NCI-H2196 treated with DMSO at 0.1 percent for 48 hours (cell line): ENCODE results near the gene TP73.

Source experiments
- DNase-seq: peaks from one replicate; lab custom pipeline; 2025; ENCODE audit not compliant: unreplicated experiment; lab: John Stamatoyannopoulos, UW

TP73 gene

DNA sequence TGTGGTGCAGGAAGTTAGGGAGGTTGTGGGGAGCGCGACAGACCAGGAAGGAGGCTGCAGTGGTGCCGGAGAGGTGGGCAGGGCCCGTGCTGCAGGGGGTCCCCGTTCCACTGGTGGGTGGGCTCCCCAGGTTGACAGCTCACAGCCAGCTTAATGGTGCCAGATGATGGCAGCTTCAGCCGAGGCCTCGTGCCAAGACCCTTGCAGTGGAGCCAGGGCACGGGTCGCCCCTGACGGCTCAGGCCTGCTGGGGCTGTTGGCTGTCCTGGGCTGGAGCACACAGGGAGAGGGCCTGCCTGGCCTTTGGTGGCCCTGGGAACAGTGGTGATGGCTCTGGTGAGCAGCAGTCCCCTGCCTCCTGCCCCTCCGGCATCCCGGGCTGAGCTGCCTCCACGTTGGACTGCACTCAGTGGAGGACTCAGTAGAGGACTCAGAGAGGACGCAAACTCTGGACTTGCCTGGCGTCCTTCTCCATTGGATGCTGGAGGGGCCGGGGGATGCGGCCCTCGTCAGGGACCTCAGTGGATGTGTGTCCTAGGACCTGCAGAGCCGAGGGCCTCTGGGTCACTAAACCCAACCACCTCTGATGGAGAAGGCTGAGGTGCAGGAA lies 53.1 kb downstream of the TP73 start:
- DNase-seq: no peak

DNA sequence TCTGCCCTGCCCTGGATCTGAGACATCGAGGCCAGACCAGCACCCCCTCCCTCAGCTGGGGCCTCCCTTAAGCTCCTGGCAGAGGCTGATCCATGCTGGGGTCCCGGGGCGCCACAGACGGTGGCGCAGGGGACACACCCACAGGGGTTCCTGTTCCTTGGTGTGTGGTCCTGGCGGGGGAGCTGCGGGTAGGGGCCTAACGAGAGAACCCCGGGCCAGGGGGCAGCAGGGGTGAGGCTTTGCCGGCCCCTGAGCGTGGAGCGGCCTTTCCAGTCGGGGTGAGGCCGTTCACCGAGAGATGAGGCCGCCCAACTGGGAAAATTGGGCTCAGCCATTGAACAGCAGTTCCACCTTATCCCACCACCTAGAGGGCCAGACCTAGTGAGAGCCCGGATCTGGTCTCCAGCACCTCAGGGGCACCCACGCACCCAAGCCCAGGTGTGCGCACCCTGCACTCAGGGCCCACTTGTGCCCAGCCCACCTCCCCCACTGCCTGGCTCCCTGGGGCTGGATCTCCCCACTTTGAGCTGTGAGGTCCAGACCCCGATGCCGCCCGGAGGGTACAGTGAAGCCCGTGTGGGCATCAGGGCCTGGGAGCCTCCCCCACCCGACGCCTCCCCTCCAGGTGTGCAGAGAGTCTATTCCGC lies 54.5 kb downstream of the TP73 start:
- DNase-seq: no peak

DNA sequence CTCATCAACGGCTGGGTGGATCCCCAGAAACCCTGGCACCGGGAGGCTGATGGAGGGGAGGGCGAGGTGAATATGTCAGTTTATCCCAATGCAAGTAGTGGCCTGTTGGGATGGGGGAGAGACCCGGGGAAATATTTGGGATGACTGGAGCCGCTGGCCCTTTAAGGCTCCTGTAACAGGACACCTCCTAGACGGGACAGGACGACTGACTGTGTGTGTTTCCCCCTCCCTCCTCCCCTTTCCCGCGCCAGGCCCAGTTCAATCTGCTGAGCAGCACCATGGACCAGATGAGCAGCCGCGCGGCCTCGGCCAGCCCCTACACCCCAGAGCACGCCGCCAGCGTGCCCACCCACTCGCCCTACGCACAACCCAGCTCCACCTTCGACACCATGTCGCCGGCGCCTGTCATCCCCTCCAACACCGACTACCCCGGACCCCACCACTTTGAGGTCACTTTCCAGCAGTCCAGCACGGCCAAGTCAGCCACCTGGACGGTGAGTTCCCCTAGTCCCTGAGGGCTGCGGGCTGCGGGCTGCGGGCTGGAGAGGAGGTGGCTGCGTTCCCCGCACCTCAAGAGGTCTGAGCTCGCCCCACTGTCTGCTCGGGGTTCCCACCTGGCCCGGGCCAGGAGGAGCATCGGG lies 55.1 kb downstream of the TP73 start:
- DNase-seq: no peak

DNA sequence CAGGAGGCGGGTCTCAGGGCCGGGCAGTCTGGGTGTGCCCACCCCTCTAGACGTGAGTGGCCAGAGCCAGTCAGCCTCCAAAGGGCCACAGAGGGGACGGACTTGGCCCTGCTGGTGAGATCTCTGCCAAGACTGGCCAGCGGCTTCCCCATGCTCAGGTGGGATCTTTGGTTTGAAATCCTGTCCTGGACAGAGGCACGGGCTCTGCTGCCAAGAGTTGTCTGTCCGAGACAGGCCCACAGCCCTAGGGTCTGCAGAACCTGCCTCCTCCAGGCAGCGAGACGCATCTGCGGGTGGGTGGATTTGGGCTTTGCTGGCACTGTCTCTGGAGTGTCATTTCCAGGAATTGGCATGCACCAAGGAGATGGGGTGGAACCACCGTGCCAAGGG lies 55.6 kb downstream of the TP73 start:
- no peak for DNase-seq

GRCh38 chr1:3708791-3709190 lies 56.5 kb downstream of the TP73 start:
- no peak for DNase-seq

GRCh38 chr1:3710251-3710650 lies 57.9 kb downstream of the TP73 start:
- DNase-seq: no peak

- DNase-seq: no peak
Observed at GRCh38 chr1:3711381-3711779, 59.1 kb downstream of the TP73 start.

DNA sequence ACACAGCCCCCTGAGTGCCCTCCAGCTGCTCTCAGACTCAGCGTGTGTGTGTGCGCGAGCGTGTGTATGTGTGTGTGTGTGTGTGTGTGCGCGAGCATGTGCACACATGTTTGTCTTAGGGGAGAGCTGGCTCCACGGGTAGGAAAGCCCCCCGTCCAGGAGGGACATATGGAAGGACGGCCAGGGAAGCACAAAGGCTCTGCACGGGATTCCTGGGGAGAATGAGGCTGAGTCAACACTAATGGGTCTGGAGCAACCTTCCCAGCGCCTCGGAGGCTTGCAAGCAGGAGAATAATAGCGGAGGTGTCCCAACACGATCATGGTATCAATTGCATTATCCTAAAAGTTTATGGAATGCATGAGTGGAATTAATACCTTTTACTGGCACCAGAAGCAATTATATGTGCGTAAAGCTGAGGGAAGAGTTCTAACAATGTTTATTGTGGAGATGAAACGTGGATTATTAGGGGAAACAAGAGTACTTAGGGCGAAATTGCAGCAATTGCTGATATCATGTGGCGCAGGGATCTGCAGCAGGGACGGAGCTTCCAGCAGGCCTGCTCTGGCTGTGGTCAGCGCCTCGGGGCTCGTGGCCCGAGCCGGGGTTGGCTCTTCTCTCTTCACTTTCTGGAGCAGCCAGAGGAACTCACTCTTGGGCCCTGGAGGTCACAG lies 59.6 kb downstream of the TP73 start:
- DNase-seq: no peak

- no peak for DNase-seq
Observed at GRCh38 chr1:3712573-3713535, 60.5 kb downstream of the TP73 start.

DNA sequence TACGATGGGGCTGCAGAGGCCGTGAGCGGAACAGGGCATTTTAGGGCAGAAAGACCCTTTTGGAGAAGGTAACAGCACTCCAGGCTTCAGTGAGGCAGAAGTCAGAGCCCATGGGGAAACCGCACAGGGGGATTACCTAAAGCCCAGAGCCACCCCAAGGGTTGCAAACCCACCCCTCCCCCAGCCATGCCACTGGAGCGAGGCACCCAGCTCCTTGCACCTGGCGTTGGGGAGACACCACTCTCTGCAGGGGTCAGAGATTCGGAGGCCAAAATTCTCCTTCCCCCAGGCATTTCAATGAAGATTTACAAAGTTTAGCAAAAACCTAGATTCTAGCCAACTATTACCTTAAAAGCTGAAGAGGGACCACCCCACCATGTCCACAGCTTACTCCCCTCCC lies 61.5 kb downstream of the TP73 start:
- DNase-seq: no peak

DNA sequence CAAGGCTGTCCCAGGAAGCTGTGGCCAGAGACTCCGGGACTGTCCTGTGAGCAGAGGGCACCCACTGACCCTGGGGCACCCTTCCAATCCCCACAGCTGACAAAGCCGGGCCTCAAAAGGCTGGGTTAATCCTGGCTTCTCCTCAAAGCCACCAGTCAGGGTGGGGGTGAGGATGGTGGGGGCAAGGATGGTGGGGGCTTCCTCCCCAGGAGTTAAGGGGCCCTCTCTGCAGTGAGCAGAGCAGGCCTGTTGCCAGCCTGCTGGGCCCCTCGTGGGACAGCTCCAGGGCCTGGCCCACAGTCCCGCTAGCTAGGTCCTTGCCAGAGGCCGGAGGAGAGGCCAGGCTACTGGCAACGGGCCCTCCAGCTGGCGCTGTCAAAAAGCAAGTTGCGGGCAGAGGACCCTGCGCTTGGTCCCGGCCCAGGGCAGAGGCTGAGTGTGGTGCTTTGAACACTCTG lies 62.0 kb downstream of the TP73 start:
- DNase-seq: no peak

GRCh38 chr1:3714814-3715213 lies 62.5 kb downstream of the TP73 start:
- no peak for DNase-seq

GRCh38 chr1:3716351-3716750 lies 64.0 kb downstream of the TP73 start:
- DNase-seq: no peak

DNA sequence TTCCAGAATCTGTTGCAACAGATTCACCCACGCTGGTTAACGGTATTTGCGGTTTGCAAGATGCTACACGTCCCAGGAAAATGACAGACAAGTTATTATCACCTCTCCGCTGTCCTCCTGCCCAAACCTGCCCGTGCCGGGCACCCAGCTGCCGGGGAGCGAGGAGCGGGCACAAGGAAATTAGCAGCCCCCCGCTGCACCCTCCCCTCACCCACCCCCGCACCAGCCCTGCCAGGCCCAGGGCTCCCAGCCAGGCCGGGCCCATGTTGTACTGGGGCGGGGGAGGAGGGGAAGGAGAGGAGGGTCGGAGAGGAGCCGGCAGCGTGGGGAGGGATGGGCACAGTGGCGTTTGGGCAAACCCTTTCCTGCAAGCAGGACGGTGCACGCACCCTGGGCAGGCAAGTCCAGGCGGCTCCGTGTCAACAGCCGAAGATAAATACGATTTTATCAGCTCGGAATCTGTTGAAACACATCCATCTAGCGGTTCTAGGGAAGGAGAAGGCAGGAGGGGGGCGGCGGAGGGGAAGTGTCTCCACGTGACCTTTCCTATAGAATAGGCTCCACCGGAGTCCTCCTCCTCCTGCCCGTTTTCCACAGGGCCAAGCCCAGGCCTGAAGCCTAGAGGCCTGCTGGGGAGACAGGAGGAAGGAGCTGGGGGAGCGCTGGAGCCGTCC lies 64.9 kb downstream of the TP73 start:
- peak; percentile 30 for DNase-seq

DNA sequence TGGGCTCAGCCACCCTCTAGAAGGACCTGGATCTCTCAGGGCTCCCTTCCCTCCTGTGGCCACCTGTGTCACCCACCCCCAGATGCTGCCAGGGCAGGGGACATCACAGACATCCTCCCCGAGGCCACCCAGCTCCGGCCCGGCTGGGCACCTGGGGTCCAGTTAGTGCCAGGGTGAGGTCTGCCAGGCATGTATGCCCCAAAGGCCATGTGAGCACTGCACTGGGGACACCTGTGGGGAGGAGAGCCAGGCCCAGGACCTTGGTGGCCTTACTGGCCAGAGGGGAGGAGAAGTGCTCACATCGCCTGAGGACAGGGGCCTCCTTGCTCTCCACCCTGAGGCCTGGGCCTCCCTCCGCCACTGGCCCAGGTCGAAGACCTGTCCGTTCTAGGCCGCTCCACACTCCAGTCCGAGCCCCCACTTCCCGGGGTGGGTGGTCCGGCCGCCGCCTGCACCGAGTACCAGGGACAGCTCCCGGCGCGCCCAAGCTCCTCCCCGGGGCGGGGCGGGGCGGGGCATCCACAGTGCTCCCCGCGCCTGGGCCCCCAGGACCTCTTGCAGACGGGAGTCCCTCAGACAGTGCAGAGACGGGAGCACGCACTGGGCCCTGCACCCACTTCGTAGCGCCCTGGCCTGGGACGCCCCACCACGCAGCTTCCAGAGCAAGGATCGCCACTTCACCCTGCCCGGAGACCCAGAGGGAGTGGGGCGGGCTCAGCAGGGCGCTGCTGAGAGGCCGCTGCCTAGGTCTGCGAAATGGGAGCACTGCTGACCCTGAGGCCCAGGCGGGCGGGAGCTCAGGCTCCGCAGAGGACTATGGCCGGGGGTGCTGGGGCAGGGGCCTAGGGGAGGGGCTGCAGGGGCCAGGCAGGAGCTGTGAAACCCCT lies 65.6 kb downstream of the TP73 start:
- DNase-seq: no peak

DNA sequence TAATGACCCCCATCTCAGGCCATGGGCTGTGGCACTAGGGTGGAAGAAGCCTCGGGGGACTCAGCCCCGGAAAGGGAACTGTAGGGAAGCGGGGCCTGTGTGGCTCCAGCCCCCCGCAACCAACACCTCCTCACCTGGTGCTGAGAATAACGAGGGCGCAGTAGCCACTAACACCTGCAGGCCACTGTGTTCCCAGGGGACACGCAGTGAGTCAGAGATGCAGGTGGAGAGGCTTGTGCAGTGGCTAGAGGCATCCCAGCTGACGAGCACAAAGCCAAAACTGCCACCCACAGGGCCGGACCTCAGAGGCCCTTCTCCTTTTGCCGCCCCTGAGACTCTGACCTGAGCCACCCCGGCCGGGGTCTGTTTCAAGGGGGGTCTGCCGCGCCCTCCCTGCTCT lies 66.4 kb downstream of the TP73 start:
- no peak for DNase-seq

DNA sequence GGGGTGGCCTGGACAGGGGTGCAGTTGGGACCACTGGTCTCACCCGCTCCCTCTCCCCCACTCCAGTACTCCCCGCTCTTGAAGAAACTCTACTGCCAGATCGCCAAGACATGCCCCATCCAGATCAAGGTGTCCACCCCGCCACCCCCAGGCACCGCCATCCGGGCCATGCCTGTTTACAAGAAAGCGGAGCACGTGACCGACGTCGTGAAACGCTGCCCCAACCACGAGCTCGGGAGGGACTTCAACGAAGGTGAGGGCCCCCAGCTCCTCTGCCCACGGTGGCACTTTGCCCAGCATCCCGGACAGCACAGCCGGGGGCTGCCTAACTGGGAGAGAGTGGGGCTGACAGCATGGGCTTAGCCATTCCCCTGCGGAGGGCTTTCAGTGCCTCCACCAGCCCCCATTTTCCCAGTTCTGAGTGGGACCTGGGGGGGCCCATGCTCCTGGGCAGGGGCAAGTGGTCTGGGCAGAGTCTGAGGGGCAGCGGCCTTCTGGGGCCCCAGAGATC lies 69.7 kb downstream of the TP73 start:
- no peak for DNase-seq

- DNase-seq: no peak
Observed at GRCh38 chr1:3722846-3723245, 70.5 kb downstream of the TP73 start.

GRCh38 chr1:3724416-3725030 lies 72.2 kb downstream of the TP73 start:
- peak; percentile 47 for DNase-seq
